ENCODE results near the gene EXOC1L. TPM values are rescaled to one million over a fixed set of nuclear protein-coding genes. Genes with fewer than 3 reads are reported as not detected.

EXOC1L gene
- total and polyA plus RNA-seq, 2 of the 13 experiments (the other 11 are each of a cell fraction or from before 2014, with no cell fraction given), result not detected

GRCh38 chr4:55853484-55854046, 34.0 kb downstream of the EXOC1L start, which contains the start of gene EXOC1 (continued):
- 0 out of 2 replicates have a peak, but pooled peaks have one; percentile 18 for TF ChIP-seq FOXA3 (CRISPR knock-in tag; IDR thresholded peaks at IDR 0.05)
- TF ChIP-seq SMYD3 (CRISPR knock-in tag; IDR thresholded peaks at IDR 0.05), result no peak
- TF ChIP-seq DMTF1 (CRISPR knock-in tag; IDR thresholded peaks at IDR 0.05), result no peak
- no peak for TF ChIP-seq DDIT3 (CRISPR knock-in tag; IDR thresholded peaks at IDR 0.05)
- no peak for TF ChIP-seq ZNF333 (CRISPR knock-in tag; IDR thresholded peaks at IDR 0.05; ENCODE audit: borderline replicate concordance)
- no peak for TF ChIP-seq KLF11 (CRISPR knock-in tag; IDR thresholded peaks at IDR 0.05)
- peak; percentile 69 for TF ChIP-seq ATF1 (CRISPR knock-in tag; IDR thresholded peaks at IDR 0.05)
- peak; percentile 79; the same call in 1 of the 2 replicates for TF ChIP-seq ZNF280B (CRISPR knock-in tag; IDR thresholded peaks at IDR 0.05; ENCODE audit: borderline replicate concordance)
- peak; percentile 16; the same call in 1 of the 2 replicates for TF ChIP-seq ZNF609 (CRISPR knock-in tag; IDR thresholded peaks at IDR 0.05; ENCODE audit: borderline replicate concordance)
- no peak for TF ChIP-seq ATF3 (CRISPR knock-in tag; IDR thresholded peaks at IDR 0.05)
- TF ChIP-seq ZNF720 (CRISPR knock-in tag; IDR thresholded peaks at IDR 0.05), result no peak
- TF ChIP-seq HOXA7 (CRISPR knock-in tag; IDR thresholded peaks at IDR 0.05), result no peak
- no peak for TF ChIP-seq ZNF614 (CRISPR knock-in tag; IDR thresholded peaks at IDR 0.05; ENCODE audit: borderline replicate concordance)
- no peak for TF ChIP-seq ZNF713 (CRISPR knock-in tag; IDR thresholded peaks at IDR 0.05)
- 0 out of 2 replicates have a peak, but pooled peaks have one; percentile 71 for TF ChIP-seq ZNF766 (CRISPR knock-in tag; IDR thresholded peaks at IDR 0.05; ENCODE audit: borderline replicate concordance)
- no peak for TF ChIP-seq ZNF569 (CRISPR knock-in tag; IDR thresholded peaks at IDR 0.05; ENCODE audit: borderline replicate concordance)
- no peak for TF ChIP-seq KLF13 (CRISPR knock-in tag; IDR thresholded peaks at IDR 0.05)
- TF ChIP-seq ZNF484 (CRISPR knock-in tag; IDR thresholded peaks at IDR 0.05; ENCODE audit: borderline replicate concordance, low read depth), result no peak

Measured in HepG2 (cell line).